Colonic mucosa (tissue), 4 donors: Measurements from ENCODE around the gene LAMC2. TPM values are rescaled to one million over a fixed set of nuclear protein-coding genes. Genes with fewer than 3 reads are reported as not detected.
A peak's percentile ranks its signal among the peaks of the same experiment; 100 is the strongest.

Experiments
- DNase-seq: peaks from one replicate; pipeline ENCODE4 v3.0.0-alpha.2; 2020
- H3K27ac ChIP-seq: fragments of 200-600 bp; one replicate; pipeline ENCODE4 v1.8.0; 2021
- H3K27me3 ChIP-seq: fragments of 200-600 bp; one replicate; pipeline ENCODE4 v1.8.0; 2021
- H3K36me3 ChIP-seq: fragments of 200-600 bp; one replicate; pipeline ENCODE4 v1.8.0; 2021
- H3K4me1 ChIP-seq: fragments of 200-600 bp; one replicate; pipeline ENCODE4 v1.8.0; 2021; ENCODE audit warnings: mild to moderate bottlenecking
- H3K4me3 ChIP-seq: fragments of 200-600 bp; one replicate; pipeline ENCODE4 v1.8.0; 2021
- H3K9ac ChIP-seq, 2 donors: one replicate each; pipeline ENCODE4 v1.7.0; 2013; ENCODE audit warnings: control low read depth in 2 of 2, low read depth in 2 of 2, low read length in 2 of 2
- H3K9me3 ChIP-seq: fragments of 200-600 bp; one replicate; pipeline ENCODE4 v1.8.0; 2021
- intact Hi-C: fragments of 100-400 bp; cut with DNase I; formaldehyde crosslinking; loops from one replicate; pipeline ENCODE4 v1.14.1; 2022
- total RNA-seq, 2 donors: library from RNA; stranded (reverse); fragmentation: NEBNext Ultra II Directional in 1 of 2; extraction: Animal tissue kit (Norgen Biotek cat#: 25700) in 1 of 2; gene quantifications; one replicate each; pipeline ENCODE4 v1.2.1, GENCODE V29; 2021
- TF ChIP-seq, protein P1 (sequence below): fragments of 200-600 bp; IDR thresholded peaks from one replicate; pipeline ENCODE4 v1.8.0; 2022; ENCODE audit warnings: antibody characterized with exemption, mild to moderate bottlenecking
- donor health status: healthy.
- donor health status: DM: no; HTN: no; CAD: no.
- donor health status: DM: no; HTN: no; CAD: no.

The LAMC2 gene
- total RNA-seq, 2 donors from 2014 or later, result 25.3 to 27.7 TPM

DNA sequence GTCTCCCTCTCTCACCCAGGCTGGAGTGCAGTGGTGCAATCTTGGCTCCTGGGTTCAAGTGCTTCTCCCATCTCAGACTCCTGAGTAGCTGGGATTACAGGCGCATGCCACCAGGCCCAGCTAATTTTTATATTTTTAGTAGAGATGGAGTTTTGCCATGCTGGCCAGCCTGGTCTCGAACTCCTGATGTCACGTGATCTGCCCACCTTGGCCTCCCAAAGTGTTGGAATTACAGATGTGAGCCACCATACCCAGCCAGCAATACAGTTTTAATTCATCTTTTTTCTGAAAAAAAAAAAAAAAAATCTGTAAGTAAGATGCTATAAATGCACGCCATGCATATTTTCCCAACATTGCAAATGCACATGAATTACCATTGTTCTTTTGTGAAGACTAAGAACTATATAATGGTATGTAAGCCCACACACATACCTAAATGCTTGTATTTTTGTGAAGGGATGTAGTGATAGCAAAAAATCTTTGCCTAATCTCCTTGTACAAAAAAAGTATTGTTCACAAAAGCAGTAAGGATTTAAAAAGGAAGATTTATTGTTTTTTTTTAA lies 8.0 kb downstream of the LAMC2 start:
- TF ChIP-seq, protein P1, sequence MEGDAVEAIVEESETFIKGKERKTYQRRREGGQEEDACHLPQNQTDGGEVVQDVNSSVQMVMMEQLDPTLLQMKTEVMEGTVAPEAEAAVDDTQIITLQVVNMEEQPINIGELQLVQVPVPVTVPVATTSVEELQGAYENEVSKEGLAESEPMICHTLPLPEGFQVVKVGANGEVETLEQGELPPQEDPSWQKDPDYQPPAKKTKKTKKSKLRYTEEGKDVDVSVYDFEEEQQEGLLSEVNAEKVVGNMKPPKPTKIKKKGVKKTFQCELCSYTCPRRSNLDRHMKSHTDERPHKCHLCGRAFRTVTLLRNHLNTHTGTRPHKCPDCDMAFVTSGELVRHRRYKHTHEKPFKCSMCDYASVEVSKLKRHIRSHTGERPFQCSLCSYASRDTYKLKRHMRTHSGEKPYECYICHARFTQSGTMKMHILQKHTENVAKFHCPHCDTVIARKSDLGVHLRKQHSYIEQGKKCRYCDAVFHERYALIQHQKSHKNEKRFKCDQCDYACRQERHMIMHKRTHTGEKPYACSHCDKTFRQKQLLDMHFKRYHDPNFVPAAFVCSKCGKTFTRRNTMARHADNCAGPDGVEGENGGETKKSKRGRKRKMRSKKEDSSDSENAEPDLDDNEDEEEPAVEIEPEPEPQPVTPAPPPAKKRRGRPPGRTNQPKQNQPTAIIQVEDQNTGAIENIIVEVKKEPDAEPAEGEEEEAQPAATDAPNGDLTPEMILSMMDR, result no peak
- no peak overlapping the region for H3K27ac ChIP-seq
- H3K9me3 ChIP-seq, result no peaks in the 10 kb centered on the region
- intact Hi-C loops, result no loop called here
- peaks cover 3% of the 10 kb centered on the region for H3K4me1 ChIP-seq
- H3K27me3 ChIP-seq, result no peaks in the 10 kb centered on the region
- H3K9ac ChIP-seq, result no peak overlapping the region
- no peaks in the 10 kb centered on the region for H3K36me3 ChIP-seq
- H3K4me3 ChIP-seq, result no peak overlapping the region
- no peak for DNase-seq

DNA sequence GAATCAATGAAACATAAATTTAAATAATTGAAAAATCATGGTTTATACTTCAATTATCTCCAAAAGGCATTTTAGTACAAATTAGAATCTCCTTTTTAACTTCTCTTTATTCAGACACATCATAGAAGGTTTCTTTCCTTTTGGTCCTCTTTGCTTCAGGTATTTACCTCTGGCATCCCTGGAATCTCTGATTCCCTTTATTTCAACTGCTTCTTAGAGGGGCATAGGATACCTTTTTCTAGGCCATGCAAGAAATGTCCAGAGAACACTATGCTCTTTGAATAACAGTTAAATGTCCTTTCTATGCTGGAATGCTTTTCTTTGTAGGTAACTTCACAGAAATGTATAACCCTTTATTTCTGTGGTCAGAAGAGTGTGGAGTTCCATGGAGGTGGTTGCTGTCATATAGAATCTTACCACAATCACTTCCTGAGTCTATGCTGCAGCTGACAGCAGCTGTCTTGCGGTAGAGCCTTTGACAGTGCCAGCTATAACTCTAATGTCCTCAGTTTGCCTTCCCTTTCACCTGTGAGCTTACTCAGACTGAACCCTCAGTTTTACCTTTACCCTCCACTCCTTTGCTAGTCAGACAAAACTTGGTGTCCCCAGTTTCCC lies 8.6 kb downstream of the LAMC2 start:
- no peaks in the 10 kb centered on the region for H3K36me3 ChIP-seq
- no peaks in the 10 kb centered on the region for H3K27me3 ChIP-seq
- DNase-seq, result no peak
- peaks cover 3% of the 10 kb centered on the region for H3K4me1 ChIP-seq
- H3K9me3 ChIP-seq, result no peaks in the 10 kb centered on the region
- no peak overlapping the region for H3K4me3 ChIP-seq
- TF ChIP-seq, protein P1, result no peak
- H3K9ac ChIP-seq, result no peak overlapping the region
- H3K27ac ChIP-seq, result peak overlapping the region; percentile 34
- intact Hi-C loops, result no loop called here

GRCh38 chr1:183195142-183195574 lies 9.1 kb downstream of the LAMC2 start:
- no peak overlapping the region for H3K9ac ChIP-seq

DNA sequence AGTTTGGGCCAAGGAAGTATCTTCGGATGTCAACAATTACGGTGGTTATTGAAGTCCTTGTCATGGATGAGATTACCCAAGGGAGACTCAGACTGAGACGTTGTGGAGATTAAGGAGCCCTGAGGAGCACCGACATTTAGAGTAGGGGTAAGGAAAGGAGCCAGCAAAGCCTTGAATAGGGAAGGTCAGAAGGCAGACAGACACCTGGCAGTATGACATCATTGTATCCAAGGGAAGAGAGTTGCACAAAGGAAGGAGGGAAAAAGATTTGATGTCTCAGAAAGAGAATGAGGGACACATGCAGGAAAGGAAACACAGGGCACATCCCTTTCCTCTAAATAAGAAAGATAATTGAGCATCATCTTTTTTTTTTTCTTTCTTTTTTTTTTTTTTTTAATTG lies 11.7 kb downstream of the LAMC2 start:
- Histone ChIP-seq H3K27ac (no peak overlapping the region), H3K4me1 (peaks cover 3% of the 10 kb centered on the region), H3K36me3 (no peaks in the 10 kb centered on the region), H3K9me3 (no peaks in the 10 kb centered on the region), H3K9ac (no peak overlapping the region), H3K27me3 (no peaks in the 10 kb centered on the region), H3K4me3 (no peak overlapping the region)
- TF ChIP-seq, protein P1, result no peak
- intact Hi-C loops, result no loop called here
- no peak for DNase-seq

More at GRCh38 chr1:183195142-183195574, 9.1 kb downstream of the LAMC2 start:
- H3K27me3 ChIP-seq, result no peaks in the 10 kb centered on the region
- H3K9me3 ChIP-seq, result no peaks in the 10 kb centered on the region
- no peak overlapping the region for H3K4me3 ChIP-seq
- peak; percentile 33 for DNase-seq
- H3K27ac ChIP-seq, result peak overlapping the region; percentile 34
- H3K4me1 ChIP-seq, result peaks cover 3% of the 10 kb centered on the region
- TF ChIP-seq, protein P1, result no peak
- no peaks in the 10 kb centered on the region for H3K36me3 ChIP-seq
- intact Hi-C loops, result no loop called here

DNA sequence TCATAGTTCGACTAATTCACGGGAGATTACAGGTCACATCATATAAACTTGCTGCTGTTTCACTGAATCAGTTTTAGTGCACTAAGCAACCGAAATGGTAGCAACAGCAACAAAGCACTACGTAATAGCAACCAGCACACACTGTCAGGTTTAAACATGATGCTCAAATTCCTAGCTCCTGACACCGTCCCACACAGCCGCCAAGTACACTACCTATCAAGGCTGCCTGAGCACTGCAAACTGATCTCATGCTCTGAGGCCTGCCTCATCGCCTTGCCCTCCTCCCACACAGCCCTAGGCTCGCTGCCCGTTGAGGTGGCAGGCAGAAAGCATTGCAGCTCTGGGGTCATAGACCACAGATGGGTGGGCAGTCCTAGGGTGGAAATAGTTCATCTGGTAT lies 12.4 kb downstream of the LAMC2 start:
- Histone ChIP-seq H3K36me3 (no peaks in the 10 kb centered on the region), H3K27me3 (no peaks in the 10 kb centered on the region), H3K9ac (no peak overlapping the region), H3K27ac (no peak overlapping the region), H3K4me3 (no peak overlapping the region), H3K9me3 (no peaks in the 10 kb centered on the region), H3K4me1 (peaks cover 3% of the 10 kb centered on the region)
- intact Hi-C loops, result no loop called here
- DNase-seq, result no peak
- TF ChIP-seq, protein P1, result no peak
